Inflammatory macrophage (primary cell): Measurements from ENCODE around the gene SPATA20.

Experiments used
- DNase-seq, 2 donors: peaks; one replicate each; pipeline ENCODE4 v3.0.0-alpha.2; 2020 to 2022

SPATA20 gene

GRCh38 chr17:50602836-50603235 is 55.9 kb downstream of the SPATA20 start:
- no peak for DNase-seq

GRCh38 chr17:50603340-50603739 is 56.4 kb downstream of the SPATA20 start:
- DNase-seq: no peak

DNA sequence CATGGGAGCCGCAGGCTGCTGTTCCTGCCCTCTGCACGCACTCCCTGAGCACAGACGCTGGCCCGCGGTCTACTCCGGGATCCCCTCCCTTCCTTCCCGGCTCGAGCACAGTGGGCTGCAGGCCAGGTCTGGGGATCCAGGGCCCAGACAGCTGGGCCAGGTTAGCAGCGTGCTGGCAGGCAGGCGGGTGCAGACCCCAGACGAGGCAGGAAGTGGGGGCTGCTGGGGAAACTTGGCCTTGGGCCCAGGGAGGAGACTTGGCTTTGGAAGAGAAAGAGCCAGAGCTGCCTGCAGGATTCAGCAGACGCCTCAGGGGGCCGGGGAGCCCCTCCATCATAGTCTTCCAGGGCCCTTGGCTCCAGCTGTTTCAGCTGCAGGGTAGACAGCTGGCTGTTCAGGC is 57.5 kb downstream of the SPATA20 start:
- DNase-seq: no peak

- DNase-seq: no peak
These were observed 58.5 kb downstream of the SPATA20 start for GRCh38 chr17:50605429-50605828.
